Activated CD4-positive, alpha-beta T cell treated with anti-CD3 and anti-CD28 coated beads, Interleukin-10, Interleukin-2, amounts not matched to agents 100 ng/mL and 50 ng/mL, durations not matched to agents 16 hours and 8 hours (primary cell): Measurements from ENCODE around the gene ANTKMT.
A peak's percentile ranks its signal among the peaks of the same experiment; 100 is the strongest.

Source experiments
- DNase-seq: peaks from one replicate; pipeline ENCODE4 v3.0.0-alpha.2; 2020

Gene ANTKMT

GRCh38 chr16:700684-701584, 20.0 kb upstream of the ANTKMT start:
- no peak for DNase-seq

DNA sequence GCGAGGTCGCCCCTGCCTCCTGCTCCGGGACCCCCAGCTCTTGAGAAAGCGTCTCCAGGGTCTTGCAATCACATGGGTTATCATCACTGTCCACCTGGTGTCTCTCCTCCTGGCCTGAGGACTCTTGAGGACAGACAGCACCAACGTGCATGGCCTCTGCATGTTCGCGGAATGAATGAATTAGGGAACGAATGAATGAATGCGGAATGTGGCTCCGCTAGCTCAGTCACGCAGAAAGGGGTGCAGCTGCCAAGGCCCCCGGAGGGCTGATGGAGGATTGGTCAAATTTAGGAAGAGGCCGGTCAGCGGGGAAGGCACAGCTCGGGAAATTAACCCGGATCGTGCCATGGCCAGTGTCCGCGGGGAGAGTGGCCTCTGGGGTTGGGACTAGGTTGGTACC, 18.6 kb upstream of the ANTKMT start:
- DNase-seq, result no peak

- DNase-seq, result no peak
Measured at GRCh38 chr16:703406-703805, 17.5 kb upstream of the ANTKMT start.

DNA sequence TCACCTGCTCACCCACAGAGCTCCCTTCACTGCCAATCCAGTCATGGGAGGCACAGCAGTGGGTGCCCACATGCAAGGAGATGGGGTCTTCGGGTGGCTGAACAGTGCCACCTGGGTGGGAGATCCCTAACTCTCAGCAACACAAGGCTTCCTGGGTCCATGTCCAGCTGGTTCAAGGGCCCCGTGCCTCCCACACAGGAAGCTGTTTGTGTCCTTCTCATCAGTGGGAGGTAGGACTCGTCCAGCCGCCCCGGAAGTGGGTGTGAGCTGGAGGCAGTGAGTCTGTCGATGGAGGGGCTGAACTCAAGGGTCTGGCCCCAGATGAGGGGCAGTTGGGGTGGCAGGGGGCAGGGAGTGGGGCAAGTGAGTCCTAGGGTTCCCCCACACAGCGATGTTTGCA, 16.9 kb upstream of the ANTKMT start:
- DNase-seq, result no peak

DNA sequence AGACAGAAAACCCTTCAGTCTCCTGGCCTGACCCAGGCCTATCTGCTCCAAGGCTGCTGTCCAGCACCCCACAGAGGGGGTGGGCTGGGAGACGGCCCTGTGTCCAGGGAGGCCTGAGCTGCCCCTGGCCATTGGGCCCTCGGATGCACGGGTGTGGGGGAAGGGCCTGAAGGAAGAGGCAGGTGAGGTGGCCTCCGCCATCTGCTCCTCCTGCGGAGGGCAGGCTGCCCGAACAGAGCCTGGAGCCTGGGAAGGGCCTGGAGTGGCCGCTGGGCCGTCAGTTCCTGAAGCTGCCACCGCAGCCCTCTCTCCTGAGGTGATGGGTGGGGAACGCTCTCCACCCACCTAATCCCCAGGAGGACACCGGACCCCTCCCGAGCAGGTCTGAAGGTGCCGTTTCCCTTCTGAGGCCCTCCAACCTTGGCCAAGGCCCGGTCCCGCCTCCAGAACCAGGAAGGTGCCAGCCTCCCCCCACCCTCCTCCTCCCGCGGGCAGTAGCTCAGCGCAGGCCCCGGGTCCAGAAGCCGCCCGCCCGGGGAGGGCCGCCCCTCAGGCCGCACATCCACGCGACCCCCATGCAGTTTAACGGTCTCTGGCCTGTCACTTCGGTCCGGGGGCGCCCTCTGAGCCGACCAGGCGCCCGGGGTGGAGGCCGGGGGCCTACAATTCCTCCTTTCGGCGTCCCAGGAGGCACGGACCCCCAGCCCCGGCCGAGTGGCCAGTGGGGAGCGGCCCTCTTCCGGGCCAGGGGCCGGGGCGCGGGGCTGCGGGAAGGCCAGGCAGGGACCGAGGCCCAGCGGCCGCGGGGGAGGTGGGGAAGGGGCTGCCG, 16.2 kb upstream of the ANTKMT start:
- no peak for DNase-seq

DNA sequence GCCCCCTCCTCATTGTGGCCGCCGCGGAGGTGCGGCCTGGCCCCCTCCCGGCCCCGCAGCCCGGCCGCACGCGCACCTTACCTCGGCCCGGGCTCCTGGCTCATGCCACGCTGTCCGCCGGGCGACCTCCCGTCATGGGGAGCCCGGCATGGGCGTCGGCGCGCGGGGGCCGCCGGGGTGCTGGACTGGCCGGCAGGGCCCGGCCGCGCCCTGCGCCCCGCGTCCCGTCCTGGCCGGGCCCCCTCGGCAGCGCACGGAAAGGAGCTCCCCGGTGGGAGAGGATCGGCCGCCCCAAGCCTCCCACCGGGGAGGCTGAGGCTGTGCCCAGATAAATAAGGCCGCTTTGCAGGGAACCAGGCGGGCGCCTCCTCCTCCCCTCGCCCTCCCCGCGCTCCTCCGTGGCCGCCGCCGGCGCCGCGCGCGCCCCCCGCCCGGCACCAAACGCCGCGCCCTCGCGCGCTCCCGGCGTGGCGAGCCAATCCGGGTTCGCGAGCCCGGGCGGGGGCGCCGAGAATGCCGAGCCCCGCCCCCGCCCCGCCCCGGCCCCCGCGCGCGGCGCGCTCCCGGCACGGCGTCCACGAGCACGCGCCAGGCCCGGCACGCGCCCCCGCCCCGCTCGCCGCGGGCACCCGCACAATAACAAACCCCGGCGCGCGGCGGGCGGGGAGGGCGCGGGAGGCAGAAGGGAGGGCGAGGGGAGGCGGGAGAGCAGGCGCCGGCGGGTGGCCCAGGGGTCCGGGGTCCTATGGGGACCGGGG, 15.3 kb upstream of the ANTKMT start, which contains the start of gene FBXL16:
FBXL16 (minus strand) TSS at position 371 of the 758 bp plus-strand sequence. CDS start 8,396 bp downstream, outside the sequence.
- no peak for DNase-seq

- no peak for DNase-seq
Measured at GRCh38 chr16:706189-707061, 14.5 kb upstream of the ANTKMT start.

- no peak for DNase-seq
Measured at GRCh38 chr16:707062-707538, 13.8 kb upstream of the ANTKMT start.

GRCh38 chr16:708019-708418, 12.9 kb upstream of the ANTKMT start:
- DNase-seq, result no peak

DNA sequence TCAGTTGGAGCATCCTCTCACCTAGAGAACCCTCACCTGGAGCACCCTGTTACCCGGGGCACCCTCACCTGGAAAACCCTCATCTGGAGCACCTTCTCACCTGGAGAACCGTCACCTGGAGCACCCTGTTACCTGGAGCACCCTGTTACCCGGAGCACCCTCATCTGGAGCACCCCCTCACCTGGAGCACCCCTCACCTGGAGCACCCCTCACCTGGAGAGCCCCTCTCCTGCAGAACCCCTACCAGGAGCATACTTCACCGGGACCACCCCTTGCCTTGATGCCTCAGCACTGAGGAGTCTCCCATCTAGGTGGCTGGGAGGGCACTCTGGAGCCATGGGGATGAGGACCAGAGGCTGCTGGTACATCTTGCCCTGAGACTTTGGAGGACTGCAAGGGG, 12.0 kb upstream of the ANTKMT start:
- DNase-seq, result no peak

DNA sequence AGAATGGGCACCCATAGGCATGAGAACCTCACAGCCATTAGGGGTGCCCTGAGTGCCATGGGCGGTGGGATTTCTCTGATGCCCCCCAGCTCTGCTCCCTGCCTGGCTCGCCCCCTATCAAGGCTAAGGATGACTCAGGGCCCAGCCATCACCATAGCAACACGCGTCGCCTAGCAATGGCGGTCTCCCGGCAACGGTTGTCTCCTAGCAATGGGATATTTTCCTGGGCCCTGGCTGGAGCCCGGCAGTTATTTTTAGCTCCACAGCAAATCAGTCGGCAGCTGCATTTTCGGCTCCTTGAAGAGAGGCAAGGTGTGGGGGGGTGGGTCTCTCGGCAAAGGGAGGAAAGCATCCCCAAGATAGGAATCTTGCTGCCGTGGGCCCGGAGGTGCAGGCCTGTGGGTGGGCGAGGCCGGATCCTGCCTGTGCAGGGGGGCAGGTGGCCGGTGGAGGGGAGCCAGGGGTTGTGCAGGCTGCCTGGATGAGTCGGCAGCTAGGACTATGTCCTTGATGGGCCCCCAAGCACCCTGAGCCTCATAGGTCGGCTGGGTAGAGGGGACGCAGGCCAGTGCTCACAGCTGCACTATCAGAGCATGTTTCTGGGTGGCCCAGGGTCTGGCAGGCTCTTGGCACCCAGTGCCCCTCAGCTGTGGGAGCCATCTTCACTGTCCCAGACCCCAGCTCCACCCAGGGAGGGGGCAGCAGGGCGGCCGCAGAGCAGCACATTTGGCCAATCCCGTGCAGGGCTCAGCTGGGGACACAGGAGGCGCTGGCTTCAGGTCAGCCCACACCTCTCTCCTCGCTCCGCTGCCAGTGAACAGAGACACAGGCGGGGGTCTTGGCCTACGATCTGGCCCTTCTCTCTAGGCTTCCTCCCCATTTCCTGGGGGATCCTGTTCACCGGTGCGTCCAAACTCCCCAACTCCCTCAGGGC, 11.1 kb upstream of the ANTKMT start:
- no peak for DNase-seq

DNA sequence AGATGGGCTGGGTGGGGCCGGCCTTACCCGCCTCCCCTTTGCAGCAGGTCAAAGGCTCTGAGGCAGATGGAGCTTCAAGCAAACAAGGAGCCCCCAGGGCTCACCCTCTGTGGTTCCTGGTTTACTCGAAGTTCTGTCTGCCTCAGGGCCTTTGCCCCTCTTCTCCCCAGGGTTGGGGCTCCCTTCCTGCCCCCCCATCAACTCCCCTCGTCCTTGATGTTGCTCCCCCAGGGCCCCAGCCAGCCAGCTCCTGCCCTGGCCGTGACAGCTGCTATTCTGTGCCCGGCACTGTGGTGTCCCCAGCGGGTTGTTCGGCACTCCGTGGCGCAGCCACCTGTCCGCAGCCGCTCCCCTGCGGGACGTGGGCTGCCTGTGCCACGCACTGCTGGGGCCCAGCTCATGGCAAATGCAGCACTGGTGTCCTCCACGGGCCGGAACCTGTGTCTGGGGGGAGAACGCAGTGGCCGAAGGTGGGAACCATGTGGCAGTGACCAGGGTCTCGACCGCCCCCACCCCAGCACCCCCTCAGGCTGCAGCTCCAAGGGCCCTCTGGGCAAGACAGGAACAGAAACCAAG, 10.4 kb upstream of the ANTKMT start:
- no peak for DNase-seq

DNA sequence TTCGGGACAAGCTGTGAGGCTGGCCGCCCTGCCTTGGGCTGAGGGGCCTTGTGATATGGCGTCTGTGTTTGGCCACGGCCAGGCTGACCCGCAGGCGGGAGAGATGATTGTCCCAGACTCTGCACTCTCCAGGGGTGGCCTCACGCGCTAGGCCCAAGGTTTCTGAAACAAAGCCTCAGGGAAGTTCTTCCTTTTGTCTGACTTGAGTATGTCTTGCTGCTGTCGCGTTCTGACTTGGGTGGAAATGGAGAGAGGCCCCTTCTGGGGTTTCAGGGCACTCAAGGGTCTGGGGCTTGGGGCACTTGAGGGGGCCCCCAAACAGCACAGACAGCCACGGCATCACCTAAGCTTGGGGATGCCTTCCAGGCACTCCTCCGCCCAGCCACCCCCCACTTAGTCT, 9.9 kb upstream of the ANTKMT start:
- DNase-seq, result no peak

GRCh38 chr16:711548-712320, 9.2 kb upstream of the ANTKMT start:
- peak; percentile 83 for DNase-seq

DNA sequence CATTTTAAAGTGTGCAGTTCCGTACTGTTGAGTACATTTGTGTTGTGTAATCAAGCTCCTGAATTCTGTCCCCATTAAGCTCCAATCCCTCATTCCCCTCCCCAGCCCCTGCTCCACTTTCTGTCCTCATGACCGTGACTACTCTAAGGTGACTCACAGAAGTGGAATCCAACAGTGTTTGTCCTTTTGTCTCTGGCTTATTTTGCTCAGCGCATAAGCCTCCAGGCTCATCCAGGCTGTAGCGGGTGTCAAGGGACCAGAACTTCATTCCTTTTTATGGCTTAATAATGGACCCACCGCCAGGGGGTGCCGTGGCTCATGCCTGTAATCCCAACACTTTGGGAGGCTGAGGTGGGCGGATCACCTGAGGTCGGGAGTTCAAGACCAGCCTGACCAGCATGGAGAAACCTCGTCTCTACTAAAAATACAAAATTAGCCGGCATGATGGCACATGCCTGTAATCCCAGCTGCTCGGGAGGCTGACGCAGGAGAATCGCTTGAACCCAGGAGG, 8.2 kb upstream of the ANTKMT start:
- peak; percentile 69 for DNase-seq

- no peak for DNase-seq
Measured at GRCh38 chr16:714079-714478, 6.9 kb upstream of the ANTKMT start.

DNA sequence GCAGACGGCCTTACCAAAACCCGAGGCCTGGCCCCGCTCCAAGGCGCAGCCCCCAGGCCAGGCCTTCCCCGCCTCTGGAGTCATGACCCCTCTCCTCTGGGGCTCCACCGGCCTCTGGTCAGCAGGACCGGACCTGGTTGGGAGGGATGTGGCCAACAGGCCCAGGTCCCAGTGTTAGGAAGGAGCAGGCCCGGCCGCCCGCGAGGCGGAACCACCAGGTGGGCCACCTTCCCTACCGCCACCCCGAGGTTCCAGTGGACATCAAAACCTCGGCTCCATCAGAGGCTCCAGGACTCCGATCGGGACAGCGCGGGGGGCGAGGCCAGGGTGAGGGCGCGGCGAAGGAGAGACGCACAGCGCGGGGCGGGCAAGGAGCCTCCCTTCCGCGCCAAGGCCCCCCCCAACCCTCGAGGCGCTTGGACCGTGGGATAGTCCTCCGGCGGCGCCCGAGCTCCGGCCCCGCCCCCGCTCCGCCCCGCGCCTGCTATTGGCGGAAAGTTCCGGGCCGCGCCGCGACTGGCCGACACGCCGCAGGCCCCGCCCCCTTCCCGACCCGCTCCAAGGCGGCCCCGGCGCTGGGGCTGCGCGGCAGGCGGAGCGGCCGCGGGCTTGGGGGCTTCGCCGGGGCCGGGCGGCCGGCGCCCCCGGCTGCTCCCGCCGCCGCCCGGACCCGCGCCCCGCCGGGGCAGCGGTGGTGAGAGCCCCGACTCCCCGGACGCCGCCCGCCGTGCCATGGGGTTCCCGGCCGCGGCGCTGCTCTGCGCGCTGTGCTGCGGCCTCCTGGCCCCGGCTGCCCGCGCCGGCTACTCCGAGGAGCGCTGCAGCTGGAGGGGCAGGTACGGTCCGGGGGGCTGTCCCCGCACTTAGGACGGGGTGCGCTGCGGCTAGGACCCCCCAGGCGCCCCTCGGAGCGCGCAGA, 6.1 kb upstream of the ANTKMT start, which contains the start of gene METRN:
METRN (plus strand) TSS at position 561 of the 919 bp plus-strand sequence; CDS start at position 733, 172 bp downstream.
- peak; percentile 92 for DNase-seq
